HL-60 (cell line): ENCODE data around the gene RB1.

Experiments
- GABPA ChIP-seq: IDR thresholded peaks from 2 replicates; pipeline ENCODE4 v1.6.1; 2012; ENCODE audit warnings: low read depth
- POLR2AphosphoS5 ChIP-seq: IDR thresholded peaks from 2 replicates; pipeline ENCODE4 v1.6.1; 2012; ENCODE audit warnings: low read depth
- REST ChIP-seq: IDR thresholded peaks from 2 replicates; pipeline ENCODE4 v1.6.1; 2012; ENCODE audit warnings: low read depth; ENCODE audit not compliant: insufficient replicate concordance
- SPI1 ChIP-seq: IDR thresholded peaks from 2 replicates; pipeline ENCODE4 v1.6.1; 2012; ENCODE audit warnings: low read depth, mild to moderate bottlenecking, borderline replicate concordance
- TF ChIP-seq, protein P1 (sequence below): IDR thresholded peaks from one replicate; pipeline ENCODE4 v1.5.1; 2011; ENCODE audit warnings: low read length, control low read depth, inconsistent platforms; ENCODE audit not compliant: insufficient read depth

DNA sequence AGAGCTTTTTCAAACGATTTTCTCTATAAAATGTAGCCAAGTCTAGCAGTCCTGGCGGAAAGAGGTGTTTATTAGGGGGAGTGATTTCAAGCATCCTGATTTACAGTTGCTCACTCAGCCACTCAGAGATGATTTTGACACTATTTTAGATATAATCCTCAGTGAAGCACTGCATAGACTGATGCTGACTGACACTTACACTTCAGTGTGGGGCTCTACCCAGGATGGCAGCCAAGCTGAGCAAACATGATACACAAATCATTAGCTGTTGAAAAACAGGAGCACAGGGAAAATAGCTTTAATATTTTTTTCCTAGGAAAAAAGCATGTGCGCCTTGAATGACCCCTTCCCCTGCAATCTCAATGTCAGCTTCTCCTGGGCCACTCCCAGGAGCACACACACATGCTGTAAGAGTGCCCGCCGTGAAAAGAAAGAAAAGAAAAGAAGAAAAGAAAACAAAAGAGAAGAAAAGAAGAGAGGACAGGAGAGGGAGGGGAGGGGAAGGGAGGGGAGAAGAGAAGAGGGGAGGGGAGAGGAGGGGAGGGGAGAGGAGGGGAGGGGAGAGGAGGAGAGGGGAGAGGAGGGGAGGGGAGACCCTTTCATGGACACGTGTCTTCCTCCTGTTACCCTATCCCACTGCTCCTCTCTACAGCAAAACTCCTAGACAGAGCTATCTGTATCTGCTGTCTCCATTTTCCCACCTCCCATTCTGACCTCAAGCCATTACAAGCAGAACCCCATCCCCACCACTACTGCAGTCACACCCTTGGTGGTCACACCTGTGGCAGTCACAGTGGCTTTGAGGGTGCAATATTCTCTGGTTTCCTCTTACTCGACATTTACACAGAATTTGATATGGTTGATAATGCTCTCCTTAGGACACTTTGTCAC lies 193.0 kb downstream of the RB1 start:
- TF ChIP-seq, protein P1, sequence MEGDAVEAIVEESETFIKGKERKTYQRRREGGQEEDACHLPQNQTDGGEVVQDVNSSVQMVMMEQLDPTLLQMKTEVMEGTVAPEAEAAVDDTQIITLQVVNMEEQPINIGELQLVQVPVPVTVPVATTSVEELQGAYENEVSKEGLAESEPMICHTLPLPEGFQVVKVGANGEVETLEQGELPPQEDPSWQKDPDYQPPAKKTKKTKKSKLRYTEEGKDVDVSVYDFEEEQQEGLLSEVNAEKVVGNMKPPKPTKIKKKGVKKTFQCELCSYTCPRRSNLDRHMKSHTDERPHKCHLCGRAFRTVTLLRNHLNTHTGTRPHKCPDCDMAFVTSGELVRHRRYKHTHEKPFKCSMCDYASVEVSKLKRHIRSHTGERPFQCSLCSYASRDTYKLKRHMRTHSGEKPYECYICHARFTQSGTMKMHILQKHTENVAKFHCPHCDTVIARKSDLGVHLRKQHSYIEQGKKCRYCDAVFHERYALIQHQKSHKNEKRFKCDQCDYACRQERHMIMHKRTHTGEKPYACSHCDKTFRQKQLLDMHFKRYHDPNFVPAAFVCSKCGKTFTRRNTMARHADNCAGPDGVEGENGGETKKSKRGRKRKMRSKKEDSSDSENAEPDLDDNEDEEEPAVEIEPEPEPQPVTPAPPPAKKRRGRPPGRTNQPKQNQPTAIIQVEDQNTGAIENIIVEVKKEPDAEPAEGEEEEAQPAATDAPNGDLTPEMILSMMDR: no peak
- TF ChIP-seq SPI1 (no peak), GABPA (no peak), POLR2AphosphoS5 (no peak), REST (no peak)
